ENCODE data around the gene PDZK1IP1.
"Not testable (repeated sequence)": the region's sequence is repeated elsewhere in the genome, so short reads cannot be mapped to it uniquely, and the experiment has no call there.

Gene PDZK1IP1

DNA sequence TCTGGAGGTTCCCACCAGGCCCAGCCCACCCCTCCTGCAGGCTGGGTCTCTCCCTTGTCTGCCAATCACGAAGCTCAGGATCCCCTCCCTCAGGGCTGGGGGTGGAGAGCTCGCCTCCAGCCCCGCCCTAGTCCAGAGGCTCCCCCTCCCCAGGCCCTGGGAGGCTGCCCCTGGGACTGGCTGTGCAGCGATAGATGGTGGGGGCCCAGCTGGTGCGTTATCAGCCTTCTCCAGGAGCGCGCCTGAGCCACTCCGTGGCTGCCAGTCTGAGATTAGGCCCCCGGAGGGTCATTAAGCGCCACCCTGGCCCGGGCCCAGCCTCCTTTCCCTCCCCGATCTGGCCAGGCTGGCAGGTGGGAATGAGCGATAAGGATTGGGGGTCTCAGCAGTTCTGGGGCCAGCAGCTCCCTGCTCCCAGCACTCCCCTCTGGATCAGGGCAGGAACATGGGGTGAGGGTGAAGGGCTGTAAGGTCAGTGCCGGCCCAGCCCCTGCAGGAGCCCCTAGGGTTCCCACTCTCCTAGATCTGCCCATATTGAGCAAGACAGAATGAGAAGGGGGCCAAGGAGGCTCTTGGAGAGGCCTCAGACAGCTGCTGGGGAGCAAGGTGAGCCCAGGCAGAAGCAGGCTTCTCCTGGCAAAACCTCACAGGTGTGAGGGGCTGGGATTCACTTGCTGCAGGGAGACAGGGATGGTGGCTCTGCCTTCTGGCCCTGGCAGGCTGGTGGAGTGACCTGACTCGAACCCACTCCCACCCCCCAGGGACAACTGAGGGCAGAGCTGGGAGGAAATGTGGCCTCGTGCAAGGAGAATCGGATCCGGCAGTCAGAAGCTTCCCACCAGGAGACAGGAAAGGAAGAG lies 8.5 kb downstream of the PDZK1IP1 start:
- DNase-seq (ENCODE audit: low spot score), result no peak

DNA sequence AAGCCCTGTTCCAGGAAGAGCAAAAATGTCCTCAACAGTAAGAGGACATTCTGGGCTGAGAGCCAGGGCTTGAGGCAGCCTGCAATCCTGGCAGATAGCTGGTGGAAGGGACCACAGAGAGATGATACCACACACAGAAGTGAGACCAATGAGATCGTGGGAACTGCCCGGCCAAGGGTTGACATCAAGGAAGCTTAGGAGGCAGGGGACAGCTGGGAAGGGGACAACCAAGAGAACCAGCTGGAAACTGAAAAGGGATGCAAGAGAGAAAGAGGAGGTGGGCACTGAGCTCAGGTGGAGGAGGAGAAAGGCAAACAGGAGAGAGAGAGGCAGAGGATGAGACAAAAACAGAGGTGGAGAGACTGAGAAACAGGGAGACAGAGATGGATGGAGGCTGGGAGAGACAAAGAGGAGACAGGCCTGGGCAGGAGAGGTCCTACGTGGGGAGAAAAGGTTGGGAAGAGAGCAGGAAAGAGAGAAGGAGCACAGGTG lies 9.2 kb downstream of the PDZK1IP1 start:
- DNase-seq (ENCODE audit: low spot score), result no peak

DNA sequence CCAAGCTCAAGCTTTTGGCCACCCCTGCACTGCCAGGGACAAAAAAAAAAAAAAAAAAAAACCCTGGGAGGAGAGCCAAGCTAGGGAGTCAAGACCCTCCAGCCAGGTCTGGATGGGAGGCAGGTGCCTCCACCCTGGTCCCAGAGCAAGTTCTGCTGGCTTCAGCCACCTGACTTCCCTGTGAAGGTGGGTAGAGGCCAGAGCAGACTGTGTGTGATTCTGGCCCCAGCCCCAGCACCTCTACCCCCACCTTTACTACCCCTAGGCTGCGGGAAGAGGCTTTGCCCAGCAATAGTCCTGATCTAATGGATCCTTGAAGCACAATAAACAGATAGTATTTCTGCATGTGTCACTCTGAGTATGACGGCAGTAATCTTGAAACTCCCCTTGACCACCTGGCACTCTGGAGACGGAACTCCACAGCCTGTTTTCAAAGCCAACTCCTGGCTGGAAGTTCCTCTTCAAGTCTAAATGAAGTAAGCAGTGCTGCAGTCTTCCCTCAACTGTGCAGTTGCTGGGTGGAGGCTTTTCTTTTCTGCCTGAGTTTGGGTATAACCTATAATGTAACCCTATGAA lies 9.8 kb downstream of the PDZK1IP1 start:
- no peak for DNase-seq (ENCODE audit: low spot score)

DNA sequence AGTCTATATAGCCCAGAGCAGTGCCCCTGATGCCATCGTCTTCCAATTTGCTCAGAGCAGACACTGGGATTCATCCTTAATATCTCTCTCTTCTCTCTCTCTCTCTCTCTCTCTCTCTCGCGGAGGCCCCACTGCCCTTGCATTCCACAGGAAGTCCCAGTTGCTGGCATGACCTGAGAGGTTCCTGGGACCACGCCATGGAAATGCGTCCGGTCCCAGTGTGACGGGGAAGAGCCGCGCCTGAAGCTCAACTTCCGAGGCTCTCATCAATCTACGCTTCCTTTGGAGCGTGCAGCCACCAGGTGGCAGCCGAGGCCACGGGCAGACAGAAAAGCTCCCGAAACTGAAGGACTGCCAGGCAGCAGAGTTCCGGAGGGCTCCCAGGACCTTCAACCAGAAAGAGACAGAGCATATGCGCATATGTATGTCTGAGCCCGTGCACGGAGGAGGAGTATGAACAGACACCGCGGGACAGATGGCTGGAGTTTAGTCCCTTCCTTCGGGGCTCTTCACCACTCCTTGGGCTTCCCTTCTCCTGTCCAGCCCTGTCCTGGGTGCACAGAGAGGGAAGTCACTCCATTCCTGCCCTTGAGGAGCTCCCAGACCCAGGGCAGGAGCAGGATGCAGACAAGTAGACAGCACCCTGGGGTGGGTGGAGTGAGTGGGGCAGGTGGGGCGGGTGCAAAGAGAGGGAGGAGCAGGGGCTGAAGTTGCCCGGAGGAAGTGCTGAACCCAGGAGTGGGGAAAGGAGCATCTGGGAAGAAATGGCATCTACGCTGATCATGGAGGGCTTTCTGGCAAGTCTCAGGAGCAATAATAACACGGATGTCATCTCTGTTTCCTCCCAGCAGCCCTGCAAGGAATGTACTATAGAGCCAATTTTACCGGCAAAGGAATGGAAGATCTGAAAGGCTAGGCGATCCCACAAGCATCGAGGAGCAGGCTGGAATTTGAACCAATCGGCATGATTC lies 10.5 kb downstream of the PDZK1IP1 start:
- DNase-seq (ENCODE audit: low spot score), result peak; percentile 91

DNA sequence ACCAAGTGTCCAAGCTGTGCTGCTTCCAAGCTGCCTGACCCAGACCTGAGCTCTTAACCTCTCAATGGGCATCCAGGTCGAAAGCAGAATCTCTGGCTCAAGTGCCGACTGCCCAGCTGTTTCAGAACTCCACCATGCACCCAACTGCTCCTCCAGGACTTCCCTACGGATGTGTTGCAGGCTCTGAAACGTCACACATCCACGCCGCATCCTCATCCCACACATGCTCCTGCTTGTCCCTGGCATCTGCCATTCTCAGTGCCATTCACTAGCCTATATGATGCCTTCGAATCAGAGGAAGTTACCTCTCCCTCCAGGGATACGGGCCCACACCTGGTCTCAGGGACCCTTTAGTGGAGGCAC lies 11.2 kb downstream of the PDZK1IP1 start:
- no peak for DNase-seq (ENCODE audit: low spot score)

DNA sequence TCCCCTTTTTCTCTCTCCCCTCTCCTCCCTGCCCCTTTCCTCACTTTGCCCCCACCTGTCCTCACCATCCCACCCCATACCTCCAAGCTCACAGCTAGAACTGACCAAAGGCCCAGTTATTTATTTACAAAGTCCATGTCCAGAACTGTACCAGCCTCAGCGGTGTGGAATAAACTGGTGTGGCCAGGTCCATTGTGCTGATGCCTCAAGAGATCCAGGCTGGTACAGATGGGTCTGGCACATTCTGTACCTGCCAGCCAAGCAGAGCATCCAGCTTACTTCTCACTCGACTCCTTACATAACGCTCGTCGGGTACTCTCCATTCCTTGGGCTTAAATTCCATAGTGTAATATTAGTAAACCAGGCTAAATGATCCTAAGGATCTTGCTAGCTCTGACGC lies 11.8 kb downstream of the PDZK1IP1 start:
- no peak for DNase-seq (ENCODE audit: low spot score)

DNA sequence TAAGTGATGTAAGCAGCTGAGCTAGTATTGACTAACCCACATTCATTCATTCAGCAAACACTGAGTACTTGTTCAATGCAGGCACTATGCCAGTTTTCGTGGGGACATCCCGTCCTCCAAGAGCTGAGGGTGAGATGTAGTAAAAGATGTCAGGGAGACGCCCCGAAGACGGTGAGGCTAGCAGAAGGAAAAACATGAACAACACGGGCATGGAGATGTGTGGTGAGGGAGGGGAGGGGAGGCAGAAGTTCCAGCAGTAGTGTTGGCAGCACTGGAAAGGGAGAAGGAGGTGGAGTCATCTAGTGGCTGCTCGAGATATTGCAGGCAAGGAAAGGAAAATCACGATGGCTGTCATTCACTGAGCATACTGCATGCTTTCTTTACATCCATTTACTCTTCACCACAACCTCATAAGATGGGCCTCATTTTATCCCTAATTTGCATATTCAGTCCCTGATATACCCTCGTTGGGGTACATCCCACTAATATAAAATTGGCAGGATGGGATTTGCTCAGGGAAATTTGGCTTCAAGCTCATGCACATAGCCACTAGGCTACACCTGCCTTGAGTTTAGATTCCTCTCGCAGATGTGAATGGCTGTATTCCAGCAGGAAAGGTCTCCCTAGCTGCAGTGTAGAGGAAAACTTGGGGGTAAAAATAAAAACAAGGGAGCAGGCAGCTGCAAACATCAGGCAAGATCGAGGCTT lies 14.5 kb downstream of the PDZK1IP1 start:
- DNase-seq (ENCODE audit: low spot score), result peak; percentile 89

DNA sequence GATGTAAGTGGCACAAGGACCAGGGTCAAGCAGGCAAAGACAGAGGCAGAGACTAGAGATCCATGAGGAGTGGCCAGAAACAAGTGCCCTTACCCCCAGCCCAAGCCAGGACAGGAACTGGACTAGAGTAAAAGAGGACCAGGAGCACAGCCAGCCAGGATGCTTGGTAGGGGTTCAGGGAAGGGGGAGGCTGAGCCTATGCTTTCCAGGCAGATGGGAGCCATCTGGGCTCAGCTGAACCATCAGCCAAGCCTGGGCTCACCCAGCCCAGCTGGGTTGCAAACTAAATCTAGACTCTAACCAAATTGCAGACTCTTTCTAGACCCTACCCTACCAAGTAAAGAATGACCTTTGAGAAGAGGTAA lies 15.2 kb downstream of the PDZK1IP1 start:
- DNase-seq (ENCODE audit: low spot score), result no peak

DNA sequence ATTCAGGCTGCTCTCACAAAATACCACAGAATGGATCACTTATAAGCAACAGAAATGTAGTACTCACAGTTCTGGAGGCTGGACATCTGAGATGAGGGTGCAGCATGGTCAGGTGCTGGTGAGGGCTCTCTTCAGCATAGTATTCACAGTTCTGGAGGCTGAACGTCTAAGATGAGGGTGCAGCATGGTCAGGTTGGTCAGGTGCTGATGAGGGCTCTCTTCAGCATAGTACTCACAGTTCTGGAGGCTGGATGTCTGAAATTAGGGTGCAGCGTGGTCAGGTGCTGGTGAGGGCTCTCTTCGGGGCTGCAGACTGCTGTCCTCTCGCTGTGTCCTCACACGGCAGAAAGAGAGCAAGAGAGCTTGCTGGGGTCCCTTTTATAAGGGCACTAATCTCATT lies 17.1 kb downstream of the PDZK1IP1 start:
- DNase-seq (ENCODE audit: low spot score), result no peak

DNA sequence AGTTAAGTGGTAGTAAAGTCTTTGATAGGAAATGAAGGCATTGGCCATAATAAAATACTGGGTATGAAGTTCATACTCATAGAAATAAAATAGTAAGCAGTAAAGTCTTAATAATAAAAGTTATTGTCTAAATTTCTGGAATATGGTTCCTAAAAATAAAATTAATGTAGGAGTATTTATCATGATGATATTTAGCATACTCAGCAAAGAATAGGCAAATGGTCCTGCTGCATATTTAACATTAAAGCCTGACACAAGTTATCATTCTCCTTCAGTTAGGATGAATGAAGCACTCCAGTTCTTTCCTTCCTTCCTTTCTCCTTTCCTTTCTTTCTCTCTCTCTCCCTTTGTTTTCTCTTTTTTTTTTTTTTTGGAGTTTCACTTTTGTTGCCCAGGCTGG lies 25.3 kb downstream of the PDZK1IP1 start:
- no peak for DNase-seq (ENCODE audit: low spot score)

DNA sequence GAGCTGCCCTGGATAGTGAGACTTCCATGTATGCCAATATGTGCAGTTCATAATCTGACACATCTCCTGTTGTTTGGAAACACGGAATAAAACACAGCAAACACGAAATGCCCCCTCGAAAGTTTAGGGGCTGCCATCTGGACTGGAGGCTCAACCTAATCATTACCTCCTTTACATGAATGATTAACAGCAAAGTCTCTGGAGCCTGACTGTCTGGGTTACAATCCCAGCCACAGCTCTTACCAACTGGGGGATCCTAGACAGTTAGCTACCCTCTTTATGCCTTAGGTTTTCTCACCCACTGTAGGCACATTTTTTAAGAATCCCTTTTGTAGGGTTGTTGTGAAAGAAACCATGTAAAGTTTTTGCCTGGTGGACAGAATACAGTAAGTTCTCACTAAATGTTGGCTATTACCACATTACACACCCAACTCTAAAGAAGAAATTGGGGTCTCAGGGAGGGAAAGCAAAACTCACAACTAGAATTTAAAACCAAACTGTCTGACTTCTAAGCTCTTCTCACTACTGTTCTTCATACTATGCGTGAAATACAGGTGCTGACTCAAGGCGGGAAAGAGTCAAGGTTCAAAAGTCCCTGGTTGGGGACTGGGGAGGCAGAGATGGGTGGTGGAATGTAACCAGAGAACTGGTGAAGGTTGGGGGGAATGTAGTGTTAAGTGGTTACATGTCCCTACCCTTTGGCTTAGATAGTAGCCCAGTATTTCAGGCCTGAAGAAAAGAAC lies 28.4 kb downstream of the PDZK1IP1 start:
- no peak for DNase-seq (ENCODE audit: low spot score)

DNA sequence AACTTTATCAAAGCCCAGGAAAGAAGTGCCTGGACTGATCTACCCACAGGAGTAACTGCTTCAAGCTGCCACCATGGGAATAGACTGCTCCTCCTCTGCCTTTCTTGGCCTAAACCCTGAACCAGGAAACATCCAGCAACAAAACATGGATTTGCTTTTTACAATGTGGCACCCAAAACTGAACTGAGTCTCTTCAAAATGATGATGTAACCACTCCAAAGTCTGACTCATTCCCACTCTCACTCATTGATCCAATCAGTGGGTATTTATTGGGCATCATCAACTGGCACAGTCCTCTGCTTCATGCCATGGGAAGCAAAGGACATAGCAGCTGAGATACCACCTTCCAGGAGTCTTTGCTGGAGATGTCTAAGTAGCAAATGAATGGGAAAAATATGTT lies 29.1 kb downstream of the PDZK1IP1 start:
- DNase-seq (ENCODE audit: low spot score), result no peak

DNA sequence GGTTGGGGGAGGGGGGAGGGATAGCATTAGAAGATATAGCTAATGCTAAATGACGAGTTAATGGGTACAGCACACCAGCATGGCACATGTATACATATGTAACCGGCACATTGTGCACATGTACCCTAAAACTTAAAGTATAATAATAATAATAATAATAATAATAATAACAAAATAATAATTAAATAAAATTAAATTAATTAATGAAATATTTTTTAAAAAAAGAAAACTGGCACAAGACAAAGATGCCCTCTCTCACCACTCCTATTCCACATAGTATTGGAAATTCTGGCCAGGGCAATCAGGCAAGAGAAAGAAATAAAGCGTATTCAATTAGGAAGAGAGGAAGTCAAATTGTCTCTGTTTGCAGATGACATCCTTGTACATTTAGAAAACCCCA lies 31.9 kb downstream of the PDZK1IP1 start:
- not testable (repeated sequence) for DNase-seq (ENCODE audit: low spot score)

DNA sequence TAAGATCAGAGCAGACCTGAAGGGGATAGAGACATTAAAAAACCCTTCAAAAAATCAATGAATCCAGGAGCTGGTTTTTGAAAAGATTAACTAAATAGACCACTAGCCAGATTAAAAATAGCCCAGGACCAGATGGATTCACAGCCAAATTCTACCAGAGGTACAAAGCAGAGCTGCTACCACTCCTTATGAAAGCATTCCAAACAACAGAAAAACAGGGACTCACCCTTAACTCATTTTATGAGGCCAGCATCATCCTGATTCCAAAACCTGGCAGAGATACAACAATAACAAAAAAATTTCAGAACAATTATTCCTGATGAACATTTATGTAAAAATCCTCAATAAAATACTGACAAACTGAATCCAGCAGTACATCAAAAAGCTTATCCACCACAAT lies 33.4 kb downstream of the PDZK1IP1 start:
- not testable (repeated sequence) for DNase-seq (ENCODE audit: low spot score)

DNA sequence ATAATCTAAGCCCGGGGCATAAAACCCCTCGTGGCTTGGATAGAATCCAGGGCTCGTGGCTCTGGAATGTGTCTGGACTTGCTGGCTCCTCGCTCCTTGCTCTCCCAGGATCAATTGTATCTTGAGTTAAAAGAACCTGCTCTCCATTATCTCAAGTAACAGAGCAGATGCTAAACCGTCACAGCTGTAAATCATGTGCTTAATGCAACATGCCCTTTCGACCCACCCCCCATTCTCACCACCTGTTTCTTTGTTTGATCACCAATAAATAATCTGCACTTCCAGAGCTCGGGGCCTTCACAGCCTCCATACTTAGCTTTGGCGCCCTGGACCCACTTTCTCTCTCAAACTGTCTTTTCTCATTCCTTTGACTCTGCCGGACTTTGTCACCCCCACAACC lies 40.7 kb downstream of the PDZK1IP1 start:
- DNase-seq (ENCODE audit: low spot score), result not testable (repeated sequence)

DNA sequence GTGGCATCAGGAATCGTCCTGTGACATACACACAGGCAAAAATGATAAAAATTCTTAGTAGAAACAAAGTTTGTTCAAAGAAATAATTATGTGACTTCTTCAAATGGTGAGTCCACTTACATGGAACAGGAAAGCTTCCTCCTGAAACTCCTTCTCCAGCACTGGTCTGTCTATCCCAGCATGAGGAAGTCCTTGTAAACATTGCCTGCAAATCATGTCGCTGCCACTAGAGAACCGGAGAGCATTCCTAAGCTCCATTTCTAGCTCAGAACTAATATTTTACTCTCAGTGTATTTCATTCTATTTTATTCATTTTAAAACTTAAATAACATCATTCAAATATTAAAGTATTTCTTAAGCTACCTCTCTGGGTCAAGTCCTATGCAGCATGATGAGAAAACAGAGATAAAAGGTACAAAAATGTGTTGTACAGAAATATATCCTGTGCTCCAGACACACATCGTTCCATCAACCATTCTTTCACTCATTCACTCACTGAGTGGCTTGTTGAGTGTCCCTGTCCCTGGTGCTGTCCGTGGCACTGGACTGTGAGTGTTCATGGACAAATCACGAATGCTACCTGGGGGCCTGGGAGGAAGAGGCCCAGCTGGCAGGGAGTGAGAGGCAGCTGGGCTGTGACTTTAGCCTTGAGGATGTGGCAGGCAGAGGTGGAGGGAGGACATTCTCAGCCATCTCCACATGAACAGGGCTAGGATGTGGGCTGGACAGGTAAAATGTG lies 42.6 kb downstream of the PDZK1IP1 start:
- no peak for DNase-seq (ENCODE audit: low spot score)

DNA sequence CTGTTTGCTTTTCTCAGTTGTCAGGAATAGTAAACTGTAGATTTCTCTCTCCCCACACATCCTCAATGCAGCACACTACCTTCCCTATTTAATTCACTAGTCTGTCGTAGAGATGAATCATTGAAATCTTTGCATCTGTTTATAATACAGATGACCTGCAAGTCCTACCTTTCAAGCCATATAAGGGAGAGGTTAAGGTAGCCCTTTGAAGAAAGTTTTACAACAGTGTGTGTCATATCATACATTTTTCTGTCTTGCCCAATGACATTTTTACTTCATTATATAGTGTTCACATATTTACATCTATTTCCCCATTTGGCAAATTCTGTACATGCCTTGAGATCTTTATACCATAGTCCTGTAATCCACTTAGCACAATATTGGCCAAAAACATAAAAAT lies 43.3 kb downstream of the PDZK1IP1 start:
- DNase-seq (ENCODE audit: low spot score), result not testable (repeated sequence)

DNA sequence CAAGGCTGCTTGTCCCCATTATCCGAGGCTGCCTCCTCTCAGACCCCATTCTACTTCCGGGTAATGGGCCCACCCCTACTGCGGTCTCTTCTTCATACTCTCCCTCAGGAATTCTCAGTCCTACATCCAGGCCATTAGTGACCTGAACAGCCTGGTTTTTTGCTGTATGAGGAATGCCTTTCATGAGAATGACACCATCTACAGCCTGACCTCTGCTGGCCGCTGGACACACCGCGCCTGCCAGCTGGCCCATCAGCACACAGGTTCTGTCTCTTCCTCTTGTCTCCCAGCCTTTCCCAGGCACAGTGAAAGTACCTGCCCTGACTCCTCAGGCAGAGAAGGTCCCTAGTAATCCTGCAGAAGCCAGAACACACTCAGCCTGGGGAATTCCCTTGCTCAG lies 46.2 kb downstream of the PDZK1IP1 start:
- DNase-seq (ENCODE audit: low spot score), result not testable (repeated sequence)

DNA sequence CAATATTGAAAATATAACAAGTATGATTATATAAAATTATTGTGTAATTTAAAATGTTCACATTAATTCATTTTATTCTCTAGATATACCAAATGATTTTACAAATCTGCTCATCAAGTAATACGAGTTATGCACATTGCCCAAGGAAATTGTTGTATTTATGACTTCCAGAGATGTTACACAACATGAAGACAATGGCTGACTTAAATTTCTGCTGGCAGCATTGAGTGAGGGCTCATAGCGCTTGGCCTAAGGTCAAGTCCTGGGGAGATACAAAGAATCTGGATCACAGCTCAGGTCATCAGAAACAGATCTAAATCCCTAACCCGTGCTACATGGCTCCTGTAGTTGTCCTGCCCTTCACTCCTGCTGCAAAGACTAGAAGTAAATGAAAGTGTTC lies 49.5 kb downstream of the PDZK1IP1 start:
- not testable (repeated sequence) for DNase-seq (ENCODE audit: low spot score)

DNA sequence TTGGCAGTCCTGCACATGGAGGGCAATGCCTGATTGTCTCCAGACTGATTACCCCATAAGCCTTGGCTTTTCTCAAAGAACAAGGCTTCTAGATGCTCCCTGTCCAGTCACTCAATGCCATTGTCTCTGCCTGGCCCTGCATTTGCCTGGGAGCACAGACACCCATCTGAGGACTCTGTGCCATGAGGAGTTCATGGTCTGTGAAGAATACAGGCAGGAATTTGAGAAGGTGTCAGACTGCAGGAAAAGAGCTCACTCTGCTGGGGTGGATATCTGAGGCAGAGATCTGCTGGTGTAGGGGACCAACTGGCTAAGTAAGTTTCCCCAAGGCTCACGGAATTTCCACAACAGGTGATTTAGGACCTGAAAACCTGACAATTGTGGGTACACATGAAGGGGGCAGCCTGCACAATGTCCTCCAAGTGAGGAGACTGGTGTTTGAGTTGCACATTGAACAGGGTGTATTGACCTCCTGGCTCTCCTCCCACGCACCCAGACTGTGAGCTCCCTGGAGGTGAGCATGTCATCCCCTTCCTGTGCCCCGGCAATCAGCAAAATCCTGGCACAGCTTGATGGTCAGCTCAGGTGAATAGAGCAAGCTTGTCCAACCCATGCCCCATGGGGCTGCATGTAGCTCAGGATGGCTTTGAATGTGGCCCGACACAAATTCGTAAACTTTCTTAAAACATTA lies 51.8 kb downstream of the PDZK1IP1 start:
- DNase-seq (ENCODE audit: low spot score), result no peak

Data from HuH-7 (cell line).